Measurements from ENCODE around the gene SLC6A19.
"Not testable (repeated sequence)": the region's sequence is repeated elsewhere in the genome, so short reads cannot be mapped to it uniquely, and the experiment has no call there.

SLC6A19 gene

GRCh38 chr5:1201327-1202025, at the start of gene SLC6A19:
Gene SLC6A19 (plus strand): TSS chr5:1201595. CDS start chr5:1201651, 56 bp downstream.
- DNase-seq: no peak

- no peak for DNase-seq
Measured at GRCh38 chr5:1152156-1152555, 49.2 kb upstream of the SLC6A19 start.

- no peak for DNase-seq
Measured at GRCh38 chr5:1152771-1153282, 48.6 kb upstream of the SLC6A19 start.

GRCh38 chr5:1153428-1153827, 48.0 kb upstream of the SLC6A19 start:
- no peak for DNase-seq

GRCh38 chr5:1155191-1156032, 46.0 kb upstream of the SLC6A19 start:
- no peak for DNase-seq

- no peak for DNase-seq
Measured at GRCh38 chr5:1156033-1156753, 45.2 kb upstream of the SLC6A19 start.

- no peak for DNase-seq
Measured at GRCh38 chr5:1156754-1157460, 44.5 kb upstream of the SLC6A19 start.

GRCh38 chr5:1157461-1157986, 43.9 kb upstream of the SLC6A19 start:
- not testable (repeated sequence) for DNase-seq

GRCh38 chr5:1158647-1159340, 42.6 kb upstream of the SLC6A19 start:
- no peak for DNase-seq

- no peak for DNase-seq
Measured at GRCh38 chr5:1159341-1159675, 42.1 kb upstream of the SLC6A19 start.

- no peak for DNase-seq
Measured at GRCh38 chr5:1159774-1160406, 41.5 kb upstream of the SLC6A19 start.

- DNase-seq: no peak
Measured at GRCh38 chr5:1161108-1161832, 40.1 kb upstream of the SLC6A19 start.

- no peak for DNase-seq
Measured at GRCh38 chr5:1161833-1162229, 39.6 kb upstream of the SLC6A19 start.

GRCh38 chr5:1162276-1162675, 39.1 kb upstream of the SLC6A19 start:
- no peak for DNase-seq

GRCh38 chr5:1162751-1163150, 38.6 kb upstream of the SLC6A19 start:
- no peak for DNase-seq

- DNase-seq: no peak
Measured at GRCh38 chr5:1163366-1163765, 38.0 kb upstream of the SLC6A19 start.

- DNase-seq: no peak
Measured at GRCh38 chr5:1163879-1164278, 37.5 kb upstream of the SLC6A19 start.

- no peak for DNase-seq
Measured at GRCh38 chr5:1164696-1165630, 36.4 kb upstream of the SLC6A19 start.

GRCh38 chr5:1165864-1166263, 35.5 kb upstream of the SLC6A19 start:
- no peak for DNase-seq

- DNase-seq: no peak
Measured at GRCh38 chr5:1166370-1166769, 35.0 kb upstream of the SLC6A19 start.

All from NCI-H187 (cell line).